Esophagus squamous epithelium (tissue), 4 donors: Measurements from ENCODE around the gene RASGEF1C.

Source experiments
- POLR2A ChIP-seq, 4 donors: fragments of 450-650 bp; IDR thresholded peaks; one replicate each; pipeline ENCODE4 v1.6.1; 2017; ENCODE audit warnings: antibody characterized with exemption in 4 of 4, mild to moderate bottlenecking in 4 of 4, moderate library complexity in 3 of 4
- TF ChIP-seq, protein P1 (sequence below), 6 experiments: fragments of 450-650 bp in 4 of 6; fragments of 200-600 bp in 2 of 6; sonication (generic) in 2 of 6; IDR thresholded peaks; one replicate each; pipeline ENCODE4 v1.5.1; 2016 to 2019; ENCODE audit warnings: antibody characterized with exemption in 6 of 6, mild to moderate bottlenecking in 4 of 6, moderate library complexity in 4 of 6

DNA sequence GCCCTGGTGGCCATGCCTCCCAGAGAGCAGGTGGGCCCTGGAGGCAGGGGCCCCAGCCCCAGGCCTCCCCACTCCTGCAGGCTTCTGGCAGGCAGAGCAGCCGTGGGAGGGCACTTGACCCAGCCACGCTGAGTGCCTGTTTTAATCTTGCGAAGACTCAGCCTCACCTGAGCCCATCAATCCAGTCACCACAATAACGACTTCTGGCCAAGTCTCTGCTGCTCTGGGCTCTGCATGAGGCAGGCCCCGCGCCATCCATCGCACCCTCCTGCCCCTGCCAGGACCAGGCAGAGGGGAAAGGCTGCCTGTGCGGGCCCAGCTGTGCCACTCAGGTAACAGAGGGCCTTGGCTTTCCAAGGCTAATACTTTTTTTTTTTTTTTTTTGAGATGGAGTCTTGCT is 32.8 kb downstream of the RASGEF1C start:
- TF ChIP-seq, protein P1, sequence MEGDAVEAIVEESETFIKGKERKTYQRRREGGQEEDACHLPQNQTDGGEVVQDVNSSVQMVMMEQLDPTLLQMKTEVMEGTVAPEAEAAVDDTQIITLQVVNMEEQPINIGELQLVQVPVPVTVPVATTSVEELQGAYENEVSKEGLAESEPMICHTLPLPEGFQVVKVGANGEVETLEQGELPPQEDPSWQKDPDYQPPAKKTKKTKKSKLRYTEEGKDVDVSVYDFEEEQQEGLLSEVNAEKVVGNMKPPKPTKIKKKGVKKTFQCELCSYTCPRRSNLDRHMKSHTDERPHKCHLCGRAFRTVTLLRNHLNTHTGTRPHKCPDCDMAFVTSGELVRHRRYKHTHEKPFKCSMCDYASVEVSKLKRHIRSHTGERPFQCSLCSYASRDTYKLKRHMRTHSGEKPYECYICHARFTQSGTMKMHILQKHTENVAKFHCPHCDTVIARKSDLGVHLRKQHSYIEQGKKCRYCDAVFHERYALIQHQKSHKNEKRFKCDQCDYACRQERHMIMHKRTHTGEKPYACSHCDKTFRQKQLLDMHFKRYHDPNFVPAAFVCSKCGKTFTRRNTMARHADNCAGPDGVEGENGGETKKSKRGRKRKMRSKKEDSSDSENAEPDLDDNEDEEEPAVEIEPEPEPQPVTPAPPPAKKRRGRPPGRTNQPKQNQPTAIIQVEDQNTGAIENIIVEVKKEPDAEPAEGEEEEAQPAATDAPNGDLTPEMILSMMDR (IDR thresholded peaks at IDR 0.05), result no peak
- TF ChIP-seq POLR2A (IDR thresholded peaks at IDR 0.05), result no peak
